Heart left ventricle (tissue), 16 donors: Measurements from ENCODE around the gene ZNF691. TPM values are rescaled to one million over a fixed set of nuclear protein-coding genes. Genes with fewer than 3 reads are reported as not detected.
A peak's percentile ranks its signal among the peaks of the same experiment; 100 is the strongest.

Experiments
- ATAC-seq, 4 donors: fragments of 200-7000 bp; cut with Tn5 transposase; one replicate each; pipeline ENCODE4 v1.9.1; 2020 to 2022; ENCODE audit warnings: moderate library complexity in 4 of 4, mild to moderate bottlenecking in 3 of 4, moderate number of reproducible peaks in 1 of 4
- DNase-seq, 5 donors: peaks; one replicate each; pipeline ENCODE4 v3.0.0-alpha.2; 2020
- H3K27ac ChIP-seq, 12 donors: fragments of 200-600 bp; sonication (generic) in 4 of 12; one replicate each; pipeline versions ENCODE4 v1.5.0 to v1.8.0; 2016 to 2022; ENCODE audit warnings: mild to moderate bottlenecking in 2 of 12
- H3K27me3 ChIP-seq, 9 donors: fragments of 200-600 bp; sonication (generic) in 2 of 9; one replicate each; pipeline versions ENCODE4 v1.5.1 to v1.8.0; 2016 to 2022; ENCODE audit warnings: mild to moderate bottlenecking in 3 of 9
- H3K36me3 ChIP-seq, 9 donors: fragments of 200-600 bp; sonication (generic) in 2 of 9; one replicate each; pipeline versions ENCODE4 v1.5.0 to v1.8.0; 2018 to 2022; ENCODE audit warnings: mild to moderate bottlenecking in 2 of 9
- H3K4me1 ChIP-seq, 12 donors: fragments of 200-600 bp; sonication (generic) in 4 of 12; one replicate each; pipeline versions ENCODE4 v1.5.0 to v1.8.0; 2016 to 2022; ENCODE audit warnings: mild to moderate bottlenecking in 3 of 12
- H3K4me3 ChIP-seq, 12 donors: fragments of 200-600 bp; sonication (generic) in 4 of 12; one replicate each; pipeline versions ENCODE4 v1.5.0 to v1.8.0; 2017 to 2022; ENCODE audit warnings: mild to moderate bottlenecking in 9 of 12, moderate library complexity in 4 of 12
- H3K9me3 ChIP-seq, 12 donors: fragments of 200-600 bp; sonication (generic) in 4 of 12; one replicate each; pipeline versions ENCODE4 v1.5.0 to v1.8.0; 2016 to 2022; ENCODE audit warnings: mild to moderate bottlenecking in 1 of 12
- POLR2A ChIP-seq, 2 donors: fragments of 450-650 bp; IDR thresholded peaks; one replicate each; pipeline ENCODE4 v1.6.1; 2017; ENCODE audit warnings: antibody characterized with exemption in 2 of 2, mild to moderate bottlenecking in 2 of 2, moderate library complexity in 2 of 2
- WGBS, 4 donors: extraction: QIAGEN DNeasy Blood & Tissue Kit in 2 of 4; methylation state at CpG; one replicate each; pipeline versions ENCODE4 v1.1.5 to v1.1.7; 2013 to 2018; 5-methylcytosine and 5-hydroxymethylcytosine counted together
- intact Hi-C, 10 donors: fragments of 100-400 bp; cut with DNase I; formaldehyde crosslinking; loops; one replicate each; pipeline versions ENCODE4 v1.11.1 to v1.14.2; 2022
- polyA plus RNA-seq, 2 donors: library from polyadenylated mRNA; stranded (reverse); fragments of 200-250 nt; gene quantifications; one replicate each; pipeline ENCODE4 v1.2.3, GENCODE V29; 2013
- total RNA-seq, 9 donors: library from RNA; depleted of rRNA in 2 of 9; stranded (reverse); fragments of >200 nt in 2 of 9; fragmentation: NEBNext Ultra II Directional in 3 of 9; extraction: Animal tissue kit (Norgen Biotek cat#: 25700) in 3 of 9; gene quantifications; one replicate each; pipeline versions ENCODE4 v1.1.0 to v1.2.4, GENCODE V29; 2016 to 2023
- TF ChIP-seq, protein P1 (sequence below), 12 donors: fragments of 200-600 bp; sonication (generic) in 4 of 12; IDR thresholded peaks; one replicate each; pipeline versions ENCODE4 v1.5.0 to v1.8.0; 2018 to 2022; ENCODE audit warnings: antibody characterized with exemption in 12 of 12, mild to moderate bottlenecking in 5 of 12
- donor health status: ischemic (EF 13 %, LVEDD 7.1; RV severe dilation, severe dysfunction).
- donor health status: healthy with polysubstance abuse.
- donor health status: DM: no; HTN: yes; CAD: no.
- donor health status: DM: no; HTN: no; CAD: no.
- donor health status: ischemic (EF 25% LVEDD 6.9; RV normal size, moderate dysfunction).
- donor health status: ischemic (EF 25% LVEDD 5.7; RV mildly dilated, moderate dysfunction).
- donor health status: healthy.
- donor health status: DM: yes; HTN: yes; CAD: no.
- donor health status: ischemic (EF 35%, LVEDD 5.7; RV mildly dilated, moderate dysfunction).
- donor health status: nonischemic (EF 11% LVEDD 7.7; RV severe dilation, severe dysfunction).
- donor health status: DM: yes; HTN: yes; CAD: no.
- donor health status: PGD.
- donor health status: ischemic (EF 29% LVEDD 5.4; RV normal size, mild dysfunction).
- donor health status: nonischemic (EF 23%, LVEDD 6.1; RV moderate dilation, normal function).

Gene ZNF691
- total and polyA plus RNA-seq, 11 donors: 4.9 to 11.6 (median 8.0) TPM

- H3K4me3 ChIP-seq: peak overlapping the region in 5 of 12 donors; percentile 78 to 97 (median 90)
- DNase-seq (no peak), ATAC-seq (no peak)
- H3K27me3 ChIP-seq: no peaks in the 10 kb centered on the region
- intact Hi-C loops: loop anchor here in 2 of 10 donors (2.0 to 5.0 kb wide), 3 partner anchors 31 to 81 kb away; partner anchors contain the start of genes C1orf50 (in 1 of the 2), ERMAP (in 1 of the 2), P3H1 (in 1 of the 2) and SVBP (in 1 of the 2)
- WGBS, 4 donors: 66 to 82% (median 68%) methylated on average over 6 of the region's 6 CpGs
- TF ChIP-seq POLR2A (IDR thresholded peaks at IDR 0.05): no peak
- TF ChIP-seq, protein P1, sequence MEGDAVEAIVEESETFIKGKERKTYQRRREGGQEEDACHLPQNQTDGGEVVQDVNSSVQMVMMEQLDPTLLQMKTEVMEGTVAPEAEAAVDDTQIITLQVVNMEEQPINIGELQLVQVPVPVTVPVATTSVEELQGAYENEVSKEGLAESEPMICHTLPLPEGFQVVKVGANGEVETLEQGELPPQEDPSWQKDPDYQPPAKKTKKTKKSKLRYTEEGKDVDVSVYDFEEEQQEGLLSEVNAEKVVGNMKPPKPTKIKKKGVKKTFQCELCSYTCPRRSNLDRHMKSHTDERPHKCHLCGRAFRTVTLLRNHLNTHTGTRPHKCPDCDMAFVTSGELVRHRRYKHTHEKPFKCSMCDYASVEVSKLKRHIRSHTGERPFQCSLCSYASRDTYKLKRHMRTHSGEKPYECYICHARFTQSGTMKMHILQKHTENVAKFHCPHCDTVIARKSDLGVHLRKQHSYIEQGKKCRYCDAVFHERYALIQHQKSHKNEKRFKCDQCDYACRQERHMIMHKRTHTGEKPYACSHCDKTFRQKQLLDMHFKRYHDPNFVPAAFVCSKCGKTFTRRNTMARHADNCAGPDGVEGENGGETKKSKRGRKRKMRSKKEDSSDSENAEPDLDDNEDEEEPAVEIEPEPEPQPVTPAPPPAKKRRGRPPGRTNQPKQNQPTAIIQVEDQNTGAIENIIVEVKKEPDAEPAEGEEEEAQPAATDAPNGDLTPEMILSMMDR (IDR thresholded peaks at IDR 0.05): no peak
- peaks cover 2 to 39% (median 20%) of the 10 kb centered on the region in 9 donors for H3K36me3 ChIP-seq
- H3K9me3 ChIP-seq: peaks cover 0 to 12% (median 0%) of the 10 kb centered on the region in 12 donors
- H3K4me1 ChIP-seq: peaks cover 0 to 28% (median 16%) of the 10 kb centered on the region in 12 donors
- peak overlapping the region in 1 of 12 donors; percentile 89 for H3K27ac ChIP-seq
These were observed 1.5 kb downstream of the ZNF691 start for GRCh38 chr1:42847721-42848460.

DNA sequence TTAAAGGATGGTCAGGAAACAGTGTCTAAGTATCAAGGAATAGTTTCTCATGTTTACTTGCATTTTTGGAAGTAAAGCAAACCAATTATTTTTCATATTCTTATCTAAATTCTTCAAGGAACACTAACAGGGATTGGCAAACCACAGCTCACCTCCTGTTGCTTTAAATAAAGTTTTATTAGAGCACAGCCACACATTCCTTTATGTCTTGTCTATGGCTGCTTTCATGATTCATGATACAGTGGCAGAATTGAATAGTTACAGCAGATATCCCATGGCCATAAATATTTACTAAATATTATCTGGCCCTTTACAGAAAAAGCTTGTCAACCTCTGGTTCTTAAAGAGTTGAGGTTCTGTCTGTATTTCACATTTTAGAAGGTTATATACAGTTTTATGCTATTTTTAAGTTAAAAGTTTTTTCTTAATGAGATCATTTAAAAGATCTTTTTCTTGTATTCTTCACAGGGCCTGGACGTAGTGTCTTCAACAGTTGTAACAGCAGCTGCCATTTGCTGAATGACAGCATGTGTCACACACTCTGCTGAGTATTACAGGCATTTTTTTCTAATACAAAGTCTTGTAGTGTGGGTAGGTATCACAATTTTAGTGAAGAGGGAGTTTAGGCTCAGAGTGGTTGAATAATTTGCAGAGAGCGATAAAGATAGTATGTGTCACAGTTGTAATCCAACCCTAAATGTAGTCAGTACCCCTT is 2.6 kb downstream of the ZNF691 start:
- Histone ChIP-seq H3K36me3 (peaks cover 2 to 37% (median 20%) of the 10 kb centered on the region in 9 donors), H3K4me1 (peaks cover 0 to 28% (median 16%) of the 10 kb centered on the region in 12 donors), H3K9me3 (peaks cover 0 to 12% (median 0%) of the 10 kb centered on the region in 12 donors), H3K27me3 (no peaks in the 10 kb centered on the region), H3K4me3 (no peak overlapping the region), H3K27ac (no peak overlapping the region)
- no peak for DNase-seq
- TF ChIP-seq, protein P1 (IDR thresholded peaks at IDR 0.05): no peak
- no peak for TF ChIP-seq POLR2A (IDR thresholded peaks at IDR 0.05)
- 90 to 96% (median 93%) methylated on average over 2 of the region's 2 CpGs for WGBS, 4 donors
- intact Hi-C loops: loop anchor here in 1 of 10 donors (2.0 to 5.0 kb wide), 2 partner anchors 70 to 82 kb away; partner anchors contain the start of genes C1orf50 and P3H1
- no peak for ATAC-seq

GRCh38 chr1:42849944-42850343 is 3.5 kb downstream of the ZNF691 start:
- Histone ChIP-seq H3K36me3 (peaks cover 2 to 37% (median 20%) of the 10 kb centered on the region in 9 donors), H3K27ac (no peak overlapping the region), H3K4me3 (no peak overlapping the region), H3K4me1 (peaks cover 0 to 26% (median 16%) of the 10 kb centered on the region in 12 donors), H3K9me3 (peaks cover 0 to 12% (median 0%) of the 10 kb centered on the region in 12 donors), H3K27me3 (no peaks in the 10 kb centered on the region)
- ATAC-seq (no peak), DNase-seq (no peak)
- 93 to 99% (median 95%) methylated on average over 5 of the region's 5 CpGs for WGBS, 4 donors
- intact Hi-C loops: loop anchor here in 3 of 10 donors (2.0 to 10.0 kb wide), 4 partner anchors 71 to 597 kb away; partner anchors contain the start of genes C1orf50 (in 1 of the 3) and P3H1 (in 1 of the 3)
- no peak for TF ChIP-seq POLR2A (IDR thresholded peaks at IDR 0.05)
- TF ChIP-seq, protein P1 (IDR thresholded peaks at IDR 0.05): no peak
